SU-DHL-6 (cell line): Measurements from ENCODE around the gene ELAVL3.

Source experiments
- EZH2phosphoT487 ChIP-seq: fragments of 200-600 bp; sonication (generic), shearing (Covaris generic); conservative IDR thresholded peaks from 2 replicates; pipeline ENCODE4 v1.6.1; 2018; ENCODE audit warnings: mild to moderate bottlenecking, antibody characterized with exemption, low read length, moderate library complexity, mixed read lengths
- TF ChIP-seq, protein P1 (sequence below): fragments of 200-600 bp; sonication (generic); IDR thresholded peaks from one replicate; pipeline ENCODE4 v1.5.1; 2017; ENCODE audit warnings: antibody characterized with exemption, mild to moderate bottlenecking, low read length, moderate library complexity; ENCODE audit not compliant: insufficient read depth, poor library complexity, severe bottlenecking

DNA sequence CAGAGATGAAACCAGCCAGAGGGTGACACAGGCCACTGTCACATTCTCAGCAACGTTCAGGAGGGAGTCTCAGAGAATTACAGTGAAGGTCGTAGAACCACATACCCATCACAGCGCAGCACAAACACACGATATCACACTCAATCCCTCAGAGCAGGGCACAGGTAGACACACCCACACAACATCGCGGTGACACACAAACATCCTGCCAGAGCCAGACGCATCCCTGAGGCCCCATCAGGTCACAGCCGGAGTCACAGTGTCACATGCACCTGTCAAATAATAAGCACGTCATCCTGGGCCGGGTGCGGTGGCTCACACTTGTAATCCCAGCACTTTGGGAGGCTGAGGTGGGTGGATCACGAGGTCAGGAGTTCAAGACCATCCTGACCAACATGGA lies 17.5 kb downstream of the ELAVL3 start:
- TF ChIP-seq, protein P1, sequence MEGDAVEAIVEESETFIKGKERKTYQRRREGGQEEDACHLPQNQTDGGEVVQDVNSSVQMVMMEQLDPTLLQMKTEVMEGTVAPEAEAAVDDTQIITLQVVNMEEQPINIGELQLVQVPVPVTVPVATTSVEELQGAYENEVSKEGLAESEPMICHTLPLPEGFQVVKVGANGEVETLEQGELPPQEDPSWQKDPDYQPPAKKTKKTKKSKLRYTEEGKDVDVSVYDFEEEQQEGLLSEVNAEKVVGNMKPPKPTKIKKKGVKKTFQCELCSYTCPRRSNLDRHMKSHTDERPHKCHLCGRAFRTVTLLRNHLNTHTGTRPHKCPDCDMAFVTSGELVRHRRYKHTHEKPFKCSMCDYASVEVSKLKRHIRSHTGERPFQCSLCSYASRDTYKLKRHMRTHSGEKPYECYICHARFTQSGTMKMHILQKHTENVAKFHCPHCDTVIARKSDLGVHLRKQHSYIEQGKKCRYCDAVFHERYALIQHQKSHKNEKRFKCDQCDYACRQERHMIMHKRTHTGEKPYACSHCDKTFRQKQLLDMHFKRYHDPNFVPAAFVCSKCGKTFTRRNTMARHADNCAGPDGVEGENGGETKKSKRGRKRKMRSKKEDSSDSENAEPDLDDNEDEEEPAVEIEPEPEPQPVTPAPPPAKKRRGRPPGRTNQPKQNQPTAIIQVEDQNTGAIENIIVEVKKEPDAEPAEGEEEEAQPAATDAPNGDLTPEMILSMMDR = no peak
- TF ChIP-seq EZH2phosphoT487 = no peak
